Measurements from ENCODE around the gene OPRM1. TPM values are rescaled to one million over a fixed set of nuclear protein-coding genes. Genes with fewer than 3 reads are reported as not detected.
"Not testable (repeated sequence)": the region's sequence is repeated elsewhere in the genome, so short reads cannot be mapped to it uniquely, and the experiment has no call there.

OPRM1 gene
- total RNA-seq, 2 donors from 2014 or later, result not detected

DNA sequence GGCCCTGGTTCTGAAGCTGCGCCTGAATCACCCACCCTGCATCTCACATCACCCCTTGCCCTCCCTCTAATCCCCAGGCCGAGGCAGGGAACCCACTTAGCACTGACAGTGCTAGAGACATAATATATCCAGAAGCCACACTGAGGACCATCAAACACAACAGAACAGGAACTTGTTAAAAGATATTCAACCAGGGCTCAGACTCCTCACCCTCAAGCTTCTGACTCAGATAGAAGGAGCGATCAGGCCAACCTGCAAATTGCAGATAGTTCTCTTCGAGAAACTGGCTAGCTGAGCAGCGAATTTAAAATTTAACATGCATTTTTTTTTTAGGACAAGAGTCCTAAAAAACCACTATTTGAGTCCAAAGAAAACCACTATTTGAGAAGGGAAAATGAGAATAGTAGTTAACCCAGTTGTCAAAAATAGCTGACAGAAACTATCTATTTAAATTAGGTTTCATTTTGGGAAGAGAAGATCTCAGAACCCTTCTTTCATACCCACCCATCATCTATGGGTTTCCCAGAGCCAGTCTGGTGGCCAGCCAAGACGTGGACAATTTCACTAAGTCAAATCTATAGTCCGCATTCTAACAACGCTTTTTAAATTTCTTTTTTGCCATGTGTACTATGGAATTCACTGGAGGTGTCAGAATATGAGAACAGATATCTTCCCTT is 95.6 kb downstream of the OPRM1 start:
- no peak for ATAC-seq
- no peak for DNase-seq
- intact Hi-C loops (cut with DNase I), result no loop called here

DNA sequence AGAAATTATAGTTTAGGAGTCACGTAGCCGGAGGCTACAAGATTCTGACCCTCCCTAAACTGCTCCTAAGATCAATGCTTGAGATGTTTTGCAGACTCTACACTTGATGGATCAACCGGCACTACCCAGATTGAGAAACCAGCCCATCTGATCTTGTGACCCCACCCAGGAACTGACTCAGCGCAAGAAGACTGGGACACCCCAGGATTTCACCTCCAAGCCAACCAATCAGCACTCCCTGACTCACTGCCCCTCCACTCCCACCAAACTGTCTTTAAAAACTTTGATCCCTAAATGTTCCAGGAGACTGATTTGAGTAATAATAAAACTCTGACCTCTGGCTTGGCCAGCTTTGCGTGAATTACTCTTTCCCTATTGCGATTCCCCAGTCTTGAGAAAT is 99.8 kb downstream of the OPRM1 start:
- ATAC-seq (no peak), DNase-seq (no peak)
- intact Hi-C loops (cut with DNase I), result no loop called here

DNA sequence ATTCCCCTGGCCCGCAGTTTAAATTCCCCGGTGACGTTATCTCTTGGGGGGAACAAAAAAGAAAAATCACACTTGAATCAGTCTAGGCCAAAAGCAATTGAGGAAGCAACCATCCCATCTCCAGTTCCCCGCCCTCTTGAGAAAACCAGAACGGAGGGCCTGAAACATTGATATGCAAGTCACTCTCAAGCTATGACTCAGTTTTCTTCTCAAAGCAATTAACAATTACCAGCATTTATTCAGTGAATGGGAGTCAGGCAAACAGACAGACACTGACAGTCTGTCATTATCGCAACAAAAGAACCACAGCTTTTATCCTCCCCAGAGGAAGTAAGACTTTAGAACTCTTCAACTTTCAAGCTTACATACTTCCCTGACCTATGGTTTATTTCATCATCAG is 100.9 kb downstream of the OPRM1 start:
- ATAC-seq (no peak), DNase-seq (no peak)
- intact Hi-C loops (cut with DNase I), result no loop called here

DNA sequence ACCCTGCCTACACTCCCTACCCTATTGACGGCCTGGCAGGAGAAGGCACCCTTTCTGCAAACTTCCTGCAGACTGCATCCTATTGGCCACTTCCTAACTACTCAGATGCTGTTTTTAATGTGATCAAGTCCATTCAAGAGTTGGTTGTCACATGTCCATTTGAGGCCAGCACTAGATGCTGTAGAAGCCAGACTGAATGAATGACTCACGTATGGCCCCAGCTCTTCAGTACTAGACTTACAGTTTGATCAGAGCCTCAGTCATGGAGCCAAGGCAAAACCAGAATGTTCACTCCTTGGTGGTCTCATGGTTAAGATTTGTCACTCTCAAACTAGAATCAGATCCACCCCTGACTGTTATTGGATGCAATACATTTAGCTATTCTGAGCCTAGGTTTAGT is 101.7 kb downstream of the OPRM1 start:
- no peak for ATAC-seq
- intact Hi-C loops (cut with DNase I), result no loop called here
- DNase-seq, result no peak

DNA sequence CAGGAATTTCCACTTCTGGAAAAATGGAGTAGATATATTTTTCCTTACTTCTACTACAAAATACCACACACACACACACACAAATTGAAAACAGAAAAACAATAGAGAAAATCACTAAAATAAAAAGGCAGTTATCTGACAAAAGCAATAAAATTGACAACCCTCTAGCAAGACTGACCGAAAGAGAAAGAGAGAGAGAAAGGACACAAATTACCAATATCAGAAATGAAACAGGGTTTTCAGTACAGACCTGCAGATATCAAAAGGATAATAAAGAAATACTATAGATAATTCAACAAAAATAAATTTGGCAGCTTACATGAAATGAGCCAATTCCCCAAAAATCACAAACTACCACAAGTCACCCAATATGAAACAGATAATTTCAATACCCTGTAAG is 104.7 kb downstream of the OPRM1 start:
- intact Hi-C loops (cut with DNase I), result no loop called here
- ATAC-seq, result no peak
- DNase-seq, result no peak

DNA sequence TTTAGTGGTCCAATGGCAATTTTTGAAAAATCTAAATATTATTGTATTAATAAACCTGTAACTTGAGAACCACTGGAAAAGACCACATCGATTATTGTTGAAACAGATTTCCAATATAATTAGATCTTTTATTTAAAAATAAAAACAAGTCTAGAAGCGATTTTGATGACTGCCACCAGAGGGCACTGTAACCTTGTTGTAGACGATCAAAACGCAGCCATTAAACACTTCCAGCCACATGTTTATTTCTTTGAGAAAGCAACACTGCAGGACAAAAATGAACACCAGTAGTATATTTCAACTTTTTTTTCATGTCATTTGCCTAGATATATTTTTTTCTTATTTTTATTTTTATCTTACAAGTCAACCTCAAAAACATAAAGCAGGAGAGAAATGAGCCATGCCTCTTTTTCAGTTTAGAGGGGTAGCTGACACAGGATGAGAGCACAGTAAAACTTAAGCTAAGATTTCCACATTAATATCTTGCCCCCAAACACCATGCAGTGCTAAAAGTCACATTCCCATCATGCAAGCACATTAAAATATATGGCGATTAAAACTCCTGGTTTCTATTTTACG is 115.4 kb downstream of the OPRM1 start:
- ATAC-seq, result no peak

DNA sequence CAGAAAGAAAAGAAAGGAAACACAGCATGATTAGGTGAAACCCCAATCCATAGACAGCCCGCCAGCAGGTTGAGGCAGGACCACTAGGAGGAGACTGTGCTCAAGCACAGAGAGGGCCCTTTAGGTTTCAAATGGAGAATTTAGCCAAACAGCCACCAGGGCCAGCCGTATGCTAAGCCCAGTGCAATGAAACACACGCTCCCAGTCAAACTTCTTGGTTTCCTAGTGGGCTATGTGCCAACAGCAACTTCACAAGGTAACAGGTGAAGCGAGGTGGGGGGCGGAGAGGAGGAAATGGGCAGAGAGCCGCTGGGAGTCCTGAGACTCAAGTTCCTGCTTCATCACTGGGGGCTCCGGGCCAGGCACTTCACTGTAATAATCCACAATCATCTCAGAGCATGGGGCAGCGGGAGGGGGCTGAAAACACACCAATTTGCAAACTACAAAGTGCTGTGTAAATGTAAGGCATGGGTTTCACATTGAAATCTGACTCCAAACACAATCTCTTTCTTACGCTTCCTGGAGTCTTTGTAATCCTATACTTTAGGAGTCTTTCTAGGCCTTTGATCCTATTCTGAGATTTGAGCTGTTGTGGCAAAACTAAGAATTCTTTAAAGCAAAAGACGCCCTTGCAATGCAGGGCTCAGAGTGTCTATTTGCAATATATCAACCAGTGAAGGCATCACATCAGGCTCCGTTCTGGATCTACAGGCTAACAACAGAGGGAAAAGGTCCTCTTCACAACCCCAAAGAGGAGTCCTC is 117.3 kb downstream of the OPRM1 start:
- intact Hi-C loops (cut with DNase I), result loop anchor here in 1 of 2 donors (5.0 kb wide), 1 partner anchor 216 kb away; no protein-coding TSS in a partner anchor
- ATAC-seq (peak; percentile 70 to 78), DNase-seq (no peak)

More for the DNA sequence above, 115.4 kb downstream of the OPRM1 start:
- intact Hi-C loops (cut with DNase I), result loop anchor here (2.0 to 5.0 kb wide), 2 partner anchors 122 to 123 kb away; no protein-coding TSS in a partner anchor
- peak; percentile 44 for DNase-seq

DNA sequence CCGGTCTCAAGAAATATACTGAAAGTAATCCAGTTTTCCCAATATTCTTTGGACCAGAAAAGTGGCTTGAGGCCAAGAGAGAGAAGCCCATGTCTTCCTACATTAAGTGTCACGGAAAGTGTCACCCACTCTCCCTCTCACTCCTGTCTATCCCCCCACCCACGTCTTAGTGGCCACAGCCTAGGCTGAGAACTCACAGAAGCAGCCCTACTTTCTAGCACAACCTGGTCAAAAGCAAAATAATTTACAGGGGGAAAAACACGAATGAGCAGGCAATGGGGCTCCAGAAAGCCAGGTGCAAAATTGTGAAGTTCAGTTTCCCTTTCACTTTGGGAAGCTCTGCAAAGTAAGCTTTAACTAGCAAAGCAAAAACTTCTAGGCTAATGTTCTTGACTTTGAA is 118.0 kb downstream of the OPRM1 start:
- intact Hi-C loops (cut with DNase I), result loop anchor here in 1 of 2 donors (5.0 kb wide), 1 partner anchor 215 kb away; no protein-coding TSS in a partner anchor
- DNase-seq (no peak), ATAC-seq (no peak)

DNA sequence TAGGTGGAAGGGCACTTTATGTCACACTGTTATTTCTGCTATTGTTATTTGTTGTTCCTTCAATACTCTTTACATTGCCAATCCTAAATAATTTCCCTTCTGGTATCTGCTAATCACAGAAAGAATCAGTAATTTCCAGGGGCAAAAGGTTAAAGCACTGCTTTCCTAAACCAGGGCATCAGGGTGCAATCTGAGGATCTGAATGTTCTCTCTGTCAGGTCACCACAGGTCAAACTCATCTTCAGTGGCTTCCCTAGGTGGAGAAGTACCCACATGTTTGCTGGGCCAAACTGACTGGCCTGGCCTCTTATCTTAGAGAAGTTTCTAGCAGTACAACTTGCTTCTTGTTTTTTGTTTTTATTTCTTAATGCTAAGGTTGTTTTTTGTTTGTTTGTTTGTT is 118.7 kb downstream of the OPRM1 start:
- intact Hi-C loops (cut with DNase I), result loop anchor here in 1 of 2 donors (5.0 kb wide), 1 partner anchor 215 kb away; no protein-coding TSS in a partner anchor
- ATAC-seq, result no peak
- no peak for DNase-seq

DNA sequence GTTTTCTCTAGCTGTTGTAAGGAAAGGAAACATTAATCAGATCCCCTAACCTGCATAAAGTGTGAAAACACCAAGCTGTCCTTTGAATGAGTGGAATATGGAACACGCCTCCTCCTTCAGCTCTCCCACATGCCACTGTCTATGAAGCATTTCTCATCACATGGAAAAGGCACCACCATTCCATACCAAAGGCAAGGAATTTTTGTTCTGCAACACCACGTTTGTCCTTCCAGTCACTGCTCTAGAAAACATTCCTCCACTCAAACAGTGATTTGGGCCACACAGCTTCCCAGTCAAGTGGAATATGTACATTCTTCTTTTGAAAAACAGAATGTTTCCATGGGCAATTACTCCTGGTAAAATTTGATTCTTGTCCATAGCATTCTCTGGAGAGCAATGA is 120.1 kb downstream of the OPRM1 start:
- intact Hi-C loops (cut with DNase I), result loop anchor here in 1 of 2 donors (5.0 kb wide), 1 partner anchor 213 kb away; no protein-coding TSS in a partner anchor
- no peak for DNase-seq
- no peak for ATAC-seq

DNA sequence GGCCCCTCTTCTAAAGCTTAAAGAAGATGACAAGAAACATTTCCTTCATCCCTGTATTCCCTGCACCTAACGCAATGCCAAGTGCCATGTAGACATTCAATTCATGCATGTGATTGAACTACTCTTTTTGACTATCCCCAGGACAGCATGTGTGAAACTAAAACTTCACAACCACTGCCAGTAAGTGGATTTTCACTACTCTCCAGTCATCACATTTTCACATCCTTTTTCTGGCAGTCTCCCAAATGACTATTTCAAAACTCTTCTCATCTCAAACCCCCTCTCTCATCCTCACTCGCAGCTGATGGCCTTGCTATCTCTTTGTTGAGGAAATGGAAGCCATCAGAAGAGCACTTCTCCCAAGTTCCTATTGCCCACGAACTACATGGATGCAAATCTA is 122.6 kb downstream of the OPRM1 start:
- ATAC-seq (no peak), DNase-seq (no peak)
- intact Hi-C loops (cut with DNase I), result no loop called here

DNA sequence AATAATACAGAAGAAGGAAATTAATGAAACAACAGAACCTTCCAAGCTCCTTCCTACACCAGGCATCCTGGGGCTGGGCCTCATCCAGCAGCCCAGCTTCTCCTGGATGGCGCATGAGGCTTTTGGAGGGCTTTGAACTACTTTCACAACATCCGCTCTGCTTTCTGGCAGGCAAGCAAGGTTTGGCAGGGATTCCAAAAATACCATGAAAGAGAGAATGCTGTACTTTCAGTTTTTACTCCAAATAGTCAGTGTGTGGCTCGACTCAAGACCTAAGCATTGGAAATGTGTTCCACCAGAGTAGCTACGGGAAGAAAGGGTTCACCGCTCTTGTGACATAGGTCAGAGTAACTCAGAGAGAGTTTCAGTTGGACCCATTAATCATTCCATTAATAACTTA is 125.4 kb downstream of the OPRM1 start:
- peak; percentile 48 for DNase-seq
- intact Hi-C loops (cut with DNase I), result no loop called here

DNA sequence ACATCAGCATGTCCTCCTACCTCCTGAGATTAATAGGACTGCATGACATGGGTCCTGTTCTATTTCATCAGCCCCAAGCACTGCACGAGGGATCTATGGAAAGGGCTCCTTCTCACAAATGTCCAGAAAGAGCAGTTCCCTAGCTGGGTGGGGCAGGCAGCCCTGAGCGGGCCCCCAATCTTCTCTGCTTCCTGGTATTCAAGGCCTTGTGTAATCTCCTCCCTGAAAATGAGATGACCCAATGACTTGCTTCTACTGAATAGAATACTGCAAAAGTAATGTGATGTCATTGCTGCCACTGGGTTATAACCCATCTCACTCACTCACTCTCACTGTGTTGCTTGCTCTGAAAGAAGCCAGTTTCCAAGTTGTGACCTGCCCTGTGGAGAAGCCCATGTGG is 126.4 kb downstream of the OPRM1 start:
- intact Hi-C loops (cut with DNase I), result no loop called here
- no peak for ATAC-seq

More for the DNA sequence above, 125.4 kb downstream of the OPRM1 start:
- ATAC-seq, result peak; percentile 84 to 85

DNA sequence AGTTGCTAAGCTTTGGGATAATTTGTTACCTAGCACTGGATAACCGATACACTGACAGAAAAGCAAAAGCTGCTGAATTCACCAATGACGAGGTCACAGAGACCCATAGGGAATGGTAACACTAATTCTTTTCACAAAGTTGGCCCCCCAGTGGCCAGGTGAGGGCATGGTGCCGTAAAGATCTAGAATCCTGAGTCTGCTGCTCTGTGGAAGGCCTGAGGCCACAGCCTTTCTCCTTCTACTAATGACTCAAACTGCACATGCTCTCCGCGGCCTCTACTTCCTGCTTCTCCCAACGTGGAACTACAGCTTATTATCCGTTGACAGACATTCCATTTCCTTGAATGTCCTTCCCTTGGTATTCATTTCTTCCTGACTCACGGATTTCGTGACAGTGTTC is 127.1 kb downstream of the OPRM1 start:
- DNase-seq (no peak), ATAC-seq (peak in 1 of 2 donors; percentile 38)
- intact Hi-C loops (cut with DNase I), result no loop called here

More for the DNA sequence above, 126.4 kb downstream of the OPRM1 start:
- DNase-seq, result no peak

DNA sequence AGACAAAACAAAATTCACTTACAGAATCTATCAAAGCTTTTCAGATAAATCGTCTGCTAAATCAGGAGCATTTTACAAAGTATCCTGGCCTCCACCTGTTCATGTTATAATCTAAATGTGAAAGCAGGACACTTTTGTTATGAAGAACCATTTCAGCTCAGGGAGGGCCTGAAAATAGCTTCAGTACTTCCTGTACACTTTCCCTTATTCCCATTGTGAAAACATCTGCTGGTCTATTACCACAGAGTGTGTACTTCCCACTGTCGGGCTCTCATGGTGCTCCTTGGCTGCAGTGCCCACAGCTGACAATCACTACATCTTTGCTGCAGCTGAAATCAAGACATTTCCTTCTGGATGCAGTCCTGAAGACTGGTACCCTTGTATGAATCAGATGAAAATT is 128.1 kb downstream of the OPRM1 start:
- intact Hi-C loops (cut with DNase I), result no loop called here
- DNase-seq, result no peak
- ATAC-seq, result peak in 1 of 2 donors; percentile 65

DNA sequence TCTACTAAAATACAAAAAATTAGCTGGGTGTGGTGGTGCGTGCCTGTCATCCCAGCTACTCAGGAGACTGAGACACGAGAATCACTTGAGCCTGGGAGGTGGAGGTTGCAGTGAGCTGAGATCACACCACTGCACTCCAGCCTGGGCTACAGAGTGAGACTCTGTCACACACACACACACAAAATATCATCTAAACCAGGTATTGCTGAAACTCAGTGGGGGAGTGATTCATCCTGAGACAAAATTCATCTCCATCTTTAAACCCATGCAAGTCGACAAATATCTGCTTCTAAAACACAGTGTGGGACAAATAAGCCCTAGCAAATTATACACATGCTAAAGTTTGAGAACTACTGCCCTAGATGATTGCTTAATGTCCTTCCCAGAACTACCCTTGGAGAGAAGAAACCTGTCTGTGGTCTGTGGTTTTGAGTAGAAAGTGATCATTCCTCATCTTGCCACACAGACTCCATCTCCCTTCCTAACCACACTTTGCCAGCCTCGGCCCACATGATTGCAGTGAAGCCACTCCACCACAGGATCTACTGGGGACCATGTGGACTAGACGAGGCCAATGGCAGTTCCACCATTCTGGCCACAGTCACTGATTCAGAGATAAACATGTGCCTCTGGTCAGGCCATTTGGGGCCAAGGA is 130.3 kb downstream of the OPRM1 start:
- intact Hi-C loops (cut with DNase I), result no loop called here
- ATAC-seq, result peak in 1 of 2 donors; percentile 25
- DNase-seq, result no peak

DNA sequence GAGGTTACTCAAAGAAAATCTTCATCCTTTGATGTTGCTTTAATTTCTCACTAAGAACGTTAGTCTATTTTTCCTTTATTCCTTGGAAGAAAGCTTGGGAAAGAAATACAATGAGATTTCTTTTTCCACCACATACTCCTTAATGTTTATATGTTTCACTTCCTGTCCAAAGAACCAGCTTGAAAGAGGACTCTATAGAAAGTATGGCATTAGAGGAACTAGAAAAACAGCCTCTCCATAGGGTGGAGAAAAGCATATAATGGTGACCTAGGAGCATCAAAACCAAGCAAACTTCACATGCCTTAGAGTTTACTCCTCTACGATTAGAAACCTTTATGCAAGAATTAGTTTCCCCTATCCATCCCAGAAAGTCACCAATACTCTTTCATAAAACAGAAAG is 131.1 kb downstream of the OPRM1 start:
- intact Hi-C loops (cut with DNase I), result no loop called here
- DNase-seq, result no peak

DNA sequence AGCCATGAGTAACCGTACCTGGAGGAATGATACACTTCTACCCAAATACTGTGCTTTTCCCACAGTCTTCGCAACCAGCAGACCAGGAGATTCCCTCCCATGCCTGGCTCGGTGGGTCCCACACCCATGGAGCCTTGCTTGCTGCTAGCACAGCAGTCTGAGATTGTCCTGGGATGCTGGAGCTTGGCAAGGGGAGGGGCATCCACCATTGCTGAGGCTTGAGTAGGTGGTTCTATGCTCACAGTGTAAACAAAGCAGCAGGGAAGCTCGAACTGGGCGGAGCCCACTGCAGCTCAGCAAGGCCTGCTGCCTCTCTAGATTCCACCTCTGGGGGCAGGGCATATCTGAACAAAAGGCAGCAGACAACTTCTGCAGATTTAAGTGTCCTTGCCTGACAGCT is 133.4 kb downstream of the OPRM1 start:
- DNase-seq; intact Hi-C loops (cut with DNase I); ATAC-seq: not testable (repeated sequence)

More for the DNA sequence above, 131.1 kb downstream of the OPRM1 start:
- no peak for ATAC-seq

DNA sequence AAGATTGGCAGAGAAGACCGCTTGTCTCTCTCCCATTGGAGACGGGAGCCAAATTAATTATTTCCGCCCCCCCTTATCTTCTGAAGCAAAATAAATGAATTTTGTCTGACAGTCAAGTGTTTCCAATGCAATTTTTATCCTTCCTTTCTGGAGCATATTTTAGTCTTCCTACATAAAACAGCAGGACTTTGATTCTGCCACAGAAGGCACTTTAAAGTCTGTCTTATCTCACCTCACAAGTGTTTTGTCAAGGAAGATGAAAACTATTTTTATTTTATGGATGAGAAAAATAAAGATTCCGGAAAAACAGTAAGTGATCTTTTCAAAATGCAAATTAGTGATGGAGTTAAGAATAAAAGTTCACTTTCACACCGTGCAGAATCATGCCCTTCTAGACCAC is 140.4 kb downstream of the OPRM1 start:
- ATAC-seq (no peak), DNase-seq (no peak)
- intact Hi-C loops (cut with DNase I), result no loop called here

Measured in left cardiac atrium (tissue), 4 donors.